Stimulated activated CD8-positive, alpha-beta memory T cell treated with anti-CD3 and anti-CD28 coated beads, Interleukin-7, amount 100 ng/mL, for 48 hours (primary cell): Measurements from ENCODE around the gene KDM4B.

Experiments
- DNase-seq, 2 donors: peaks; one replicate each; pipeline ENCODE4 v3.0.0-alpha.2; 2020; ENCODE audit warnings: low read depth in 1 of 2; ENCODE audit errors: extremely low read depth in 1 of 2

The KDM4B gene

GRCh38 chr19:5086230-5086629 lies 117.3 kb downstream of the KDM4B start:
- DNase-seq, result no peak

GRCh38 chr19:5086725-5087439 lies 118.0 kb downstream of the KDM4B start:
- no peak for DNase-seq

DNA sequence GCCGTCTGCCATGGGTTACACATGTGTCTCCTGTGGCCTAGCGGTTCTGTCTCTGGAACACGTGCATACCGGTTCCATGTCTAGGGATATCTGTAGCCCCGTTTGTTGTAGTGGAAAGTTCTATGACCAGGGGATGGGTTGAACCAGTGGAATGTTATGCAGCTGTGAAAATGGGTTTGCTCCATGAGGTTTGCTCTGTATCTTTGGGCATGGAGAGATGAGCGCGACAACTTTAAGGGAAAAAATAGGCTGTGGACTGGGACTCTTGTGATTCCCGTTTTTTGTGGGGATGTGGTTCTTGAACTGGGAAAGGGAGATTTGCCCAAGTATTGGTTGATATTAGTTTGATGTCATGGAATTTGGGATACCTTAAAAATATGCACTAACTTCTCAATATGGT lies 120.4 kb downstream of the KDM4B start:
- DNase-seq, result no peak

GRCh38 chr19:5090465-5091017 lies 121.6 kb downstream of the KDM4B start:
- DNase-seq, result no peak

- no peak for DNase-seq
Observed at GRCh38 chr19:5091018-5091683, 122.2 kb downstream of the KDM4B start.

GRCh38 chr19:5091684-5092480 lies 123.0 kb downstream of the KDM4B start:
- no peak for DNase-seq

DNA sequence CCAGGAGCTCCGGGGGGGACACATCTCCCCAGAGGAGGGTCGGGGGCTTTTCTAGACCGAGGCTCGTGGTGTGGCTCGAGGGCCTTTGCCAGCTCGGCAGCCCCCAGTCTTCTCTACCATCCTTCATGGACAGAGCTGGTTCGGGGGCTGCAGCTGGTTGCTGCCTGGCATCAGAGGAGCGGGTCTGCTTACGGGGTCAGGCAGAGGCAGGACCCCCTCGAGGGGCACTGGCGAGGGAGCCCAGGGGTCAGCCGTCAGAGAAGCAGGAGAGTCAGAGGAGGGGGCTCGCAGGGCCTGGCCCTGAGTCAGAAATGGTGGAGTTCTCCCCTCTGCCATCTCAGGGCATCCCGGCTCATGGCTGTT lies 123.5 kb downstream of the KDM4B start:
- DNase-seq, result no peak

DNA sequence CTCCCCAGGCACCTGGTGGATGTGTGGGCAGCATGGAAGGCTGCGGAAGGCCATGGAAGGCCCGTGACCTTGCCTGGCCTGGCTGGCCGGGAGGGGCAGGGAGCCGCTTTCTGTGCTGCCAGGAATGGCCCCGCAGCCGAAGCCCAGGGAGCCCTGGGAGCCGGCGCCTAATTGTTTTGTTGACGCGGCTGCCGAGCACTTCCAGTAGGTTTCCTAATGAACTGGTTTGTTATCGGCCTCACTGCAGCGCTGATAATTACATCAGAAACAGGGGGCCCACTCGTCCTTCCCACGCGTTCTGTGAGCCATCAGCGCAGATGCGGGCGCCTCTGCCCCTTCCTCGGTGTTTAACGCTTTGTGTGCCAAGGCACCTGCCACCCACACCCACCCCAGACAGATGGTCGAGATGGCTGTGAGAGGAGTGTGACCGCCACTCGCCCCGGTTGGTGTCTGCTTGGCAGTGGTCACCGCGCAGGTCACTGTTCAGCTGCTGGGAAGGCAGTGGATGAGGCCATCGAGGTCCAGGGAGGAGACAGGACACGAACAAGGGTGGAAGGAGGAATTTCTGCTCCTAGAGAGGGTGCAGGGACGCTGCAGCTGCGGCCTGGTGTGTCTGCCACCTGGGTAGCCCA lies 124.5 kb downstream of the KDM4B start:
- no peak for DNase-seq

DNA sequence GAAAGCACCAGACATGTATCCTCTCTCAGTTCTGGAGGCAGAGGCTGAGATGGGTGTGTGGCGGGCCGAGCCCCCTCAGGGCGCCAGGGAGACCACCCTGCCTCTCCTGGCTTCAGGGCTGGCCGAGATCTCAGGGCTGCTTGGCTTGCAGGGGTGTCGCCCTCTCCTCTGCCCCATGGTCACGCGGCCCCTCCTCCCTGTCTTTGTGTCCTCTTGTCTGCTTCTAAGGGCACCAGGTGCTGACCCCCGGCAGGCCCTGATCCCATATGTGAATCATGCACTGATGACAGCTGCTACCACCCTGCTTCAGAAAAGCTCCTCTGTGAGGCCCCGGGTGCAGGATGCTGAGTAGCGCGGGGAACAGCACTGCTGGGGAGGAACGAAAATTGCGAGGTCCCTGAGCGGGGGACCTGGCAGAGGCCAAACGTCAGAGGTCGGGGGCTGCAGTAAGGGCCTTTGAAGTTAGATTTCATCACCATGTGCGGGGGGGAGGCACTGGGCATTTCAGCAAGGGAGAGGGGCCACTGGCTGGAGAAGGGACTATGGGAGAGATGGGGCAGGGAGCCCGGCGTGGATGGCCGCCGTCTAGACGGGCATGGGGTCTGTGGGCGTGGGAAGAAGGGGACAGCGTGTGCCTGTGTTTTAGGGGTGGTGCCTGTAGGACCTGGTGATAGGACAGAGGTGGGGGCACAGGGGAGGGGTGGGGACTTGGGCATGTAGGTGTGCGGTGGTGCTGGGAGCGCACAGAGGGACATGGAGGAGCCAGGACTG lies 125.2 kb downstream of the KDM4B start:
- DNase-seq, result no peak

- DNase-seq, result no peak
Observed at GRCh38 chr19:5094768-5095567, 126.1 kb downstream of the KDM4B start.

- DNase-seq, result no peak
Observed at GRCh38 chr19:5095568-5095850, 126.6 kb downstream of the KDM4B start.

- no peak for DNase-seq
Observed at GRCh38 chr19:5096536-5096935, 127.6 kb downstream of the KDM4B start.

GRCh38 chr19:5097331-5097930 lies 128.5 kb downstream of the KDM4B start:
- DNase-seq, result no peak

- DNase-seq, result no peak
Observed at GRCh38 chr19:5097959-5098623, 129.2 kb downstream of the KDM4B start.

GRCh38 chr19:5098646-5099045 lies 129.7 kb downstream of the KDM4B start:
- DNase-seq, result no peak

GRCh38 chr19:5099701-5100221 lies 130.8 kb downstream of the KDM4B start:
- no peak for DNase-seq

GRCh38 chr19:5101871-5102270 lies 133.0 kb downstream of the KDM4B start:
- no peak for DNase-seq

DNA sequence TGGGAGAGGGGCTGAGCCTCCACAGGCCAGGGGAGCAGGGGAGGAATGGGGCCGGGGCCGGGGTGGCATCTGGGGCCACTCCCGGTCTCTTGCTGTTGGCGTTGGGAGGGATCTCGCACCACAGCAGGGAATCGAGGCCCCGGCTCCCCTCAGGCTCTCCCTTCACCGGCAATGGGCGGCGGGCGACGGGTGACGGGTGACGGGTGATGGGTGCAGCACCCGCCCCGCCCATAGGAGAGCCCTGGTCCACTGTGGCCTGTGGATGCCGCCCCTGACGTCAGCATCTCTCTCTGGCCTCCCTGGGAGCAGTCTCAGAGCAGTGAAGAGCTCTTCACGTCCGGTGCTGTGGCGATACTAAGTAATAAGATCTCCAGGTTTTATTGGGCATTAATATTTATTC lies 133.6 kb downstream of the KDM4B start:
- DNase-seq, result no peak
